ENCODE measurements around the gene KCNE4. TPM values are rescaled to one million over a fixed set of nuclear protein-coding genes. Genes with fewer than 3 reads are reported as not detected.

Gene KCNE4
- total RNA-seq, 1 experiment from 2014 or later: not detected

DNA sequence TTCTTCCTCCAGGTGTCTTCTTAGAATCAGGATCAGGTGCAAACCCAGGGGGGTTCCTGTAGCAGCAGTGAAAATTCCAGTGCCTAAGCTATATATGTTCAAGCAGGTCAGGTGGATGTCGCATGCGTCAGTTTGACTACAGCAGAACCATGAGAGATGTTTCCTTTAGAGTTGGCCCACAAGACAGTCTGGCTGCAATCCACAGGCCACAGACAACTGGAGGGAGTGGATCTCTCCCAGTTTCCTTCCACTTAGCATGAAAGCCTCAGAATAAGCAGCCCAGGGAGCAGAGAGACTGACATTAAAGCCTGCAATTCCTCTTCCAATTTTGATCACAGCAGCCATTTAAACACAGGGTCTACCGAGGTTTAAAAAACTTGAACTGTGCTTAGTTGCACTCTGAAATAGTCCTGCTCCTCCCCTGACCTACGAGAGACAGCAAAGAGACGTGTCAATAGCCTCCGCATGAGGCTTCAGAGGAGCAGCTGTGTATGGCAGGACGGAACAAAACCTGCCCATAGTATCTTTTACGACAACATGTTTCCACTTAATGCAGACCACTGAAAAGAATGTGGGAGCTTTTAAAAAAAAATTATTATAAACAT, 988 bp upstream of the KCNE4 start:
- Histone ChIP-seq H4K20me1 (ENCODE audit: low read length) (no peaks in the 10 kb centered on the region), H3K9me2 (replicated peaks; ENCODE audit: low read length) (no peaks in the 10 kb centered on the region; the same call in 1 of the 2 replicates), H3K4me2 (ENCODE audit: low read length) (peak overlapping the region; percentile 91; the same call in 1 of the 2 replicates), H3K9me3 (ENCODE audit: low read length) (no peaks in the 10 kb centered on the region), H3K27me3 (ENCODE audit: low read length) (no peaks in the 10 kb centered on the region; the same call in 1 of the 2 replicates), H3K4me3 (ENCODE audit: low read length) (peak overlapping the region; percentile 65; the same call in 1 of the 2 replicates), H3K4me1 (ENCODE audit: insufficient read depth, low read length) (peaks cover 4% of the 10 kb centered on the region; the same call in 1 of the 2 replicates), H3K79me2 (ENCODE audit: low read length) (no peaks in the 10 kb centered on the region), H2AFZ (ENCODE audit: low read length) (peak overlapping the region; percentile 91; the same call in 1 of the 2 replicates), H3K27ac (ENCODE audit: low read length) (no peak overlapping the region), H3F3A (ENCODE audit: low read length, unreplicated experiment) (no peaks in the 10 kb centered on the region), H3K36me3 (ENCODE audit: low read depth, low read length) (no peaks in the 10 kb centered on the region), H3K9ac (ENCODE audit: low read length) (no peak overlapping the region)
- CTCF ChIA-PET: interaction anchor here (0.6 kb wide), 1 partner anchor 1317 kb away, joined by 4 read pairs; no protein-coding TSS in a partner anchor
- ATAC-seq: no peak
- no peak for DNase-seq
- POLR2A ChIA-PET (ENCODE audit: unreplicated experiment): no interaction called here
- TF ChIP-seq, protein P1, sequence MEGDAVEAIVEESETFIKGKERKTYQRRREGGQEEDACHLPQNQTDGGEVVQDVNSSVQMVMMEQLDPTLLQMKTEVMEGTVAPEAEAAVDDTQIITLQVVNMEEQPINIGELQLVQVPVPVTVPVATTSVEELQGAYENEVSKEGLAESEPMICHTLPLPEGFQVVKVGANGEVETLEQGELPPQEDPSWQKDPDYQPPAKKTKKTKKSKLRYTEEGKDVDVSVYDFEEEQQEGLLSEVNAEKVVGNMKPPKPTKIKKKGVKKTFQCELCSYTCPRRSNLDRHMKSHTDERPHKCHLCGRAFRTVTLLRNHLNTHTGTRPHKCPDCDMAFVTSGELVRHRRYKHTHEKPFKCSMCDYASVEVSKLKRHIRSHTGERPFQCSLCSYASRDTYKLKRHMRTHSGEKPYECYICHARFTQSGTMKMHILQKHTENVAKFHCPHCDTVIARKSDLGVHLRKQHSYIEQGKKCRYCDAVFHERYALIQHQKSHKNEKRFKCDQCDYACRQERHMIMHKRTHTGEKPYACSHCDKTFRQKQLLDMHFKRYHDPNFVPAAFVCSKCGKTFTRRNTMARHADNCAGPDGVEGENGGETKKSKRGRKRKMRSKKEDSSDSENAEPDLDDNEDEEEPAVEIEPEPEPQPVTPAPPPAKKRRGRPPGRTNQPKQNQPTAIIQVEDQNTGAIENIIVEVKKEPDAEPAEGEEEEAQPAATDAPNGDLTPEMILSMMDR (conservative IDR thresholded peaks at IDR 0.05; ENCODE audit: low read depth, low read length): no peak
- TF ChIP-seq EZH2 (IDR thresholded peaks at IDR 0.05; ENCODE audit: low read length, unreplicated experiment) (no peak), EZH2phosphoT487 (IDR thresholded peaks at IDR 0.05; ENCODE audit: borderline replicate concordance, low read length) (no peak)
- intact Hi-C loops (cut with micrococcal nuclease): no loop called here
- BruUV-seq (replicated peaks): no TSS peak

DNA sequence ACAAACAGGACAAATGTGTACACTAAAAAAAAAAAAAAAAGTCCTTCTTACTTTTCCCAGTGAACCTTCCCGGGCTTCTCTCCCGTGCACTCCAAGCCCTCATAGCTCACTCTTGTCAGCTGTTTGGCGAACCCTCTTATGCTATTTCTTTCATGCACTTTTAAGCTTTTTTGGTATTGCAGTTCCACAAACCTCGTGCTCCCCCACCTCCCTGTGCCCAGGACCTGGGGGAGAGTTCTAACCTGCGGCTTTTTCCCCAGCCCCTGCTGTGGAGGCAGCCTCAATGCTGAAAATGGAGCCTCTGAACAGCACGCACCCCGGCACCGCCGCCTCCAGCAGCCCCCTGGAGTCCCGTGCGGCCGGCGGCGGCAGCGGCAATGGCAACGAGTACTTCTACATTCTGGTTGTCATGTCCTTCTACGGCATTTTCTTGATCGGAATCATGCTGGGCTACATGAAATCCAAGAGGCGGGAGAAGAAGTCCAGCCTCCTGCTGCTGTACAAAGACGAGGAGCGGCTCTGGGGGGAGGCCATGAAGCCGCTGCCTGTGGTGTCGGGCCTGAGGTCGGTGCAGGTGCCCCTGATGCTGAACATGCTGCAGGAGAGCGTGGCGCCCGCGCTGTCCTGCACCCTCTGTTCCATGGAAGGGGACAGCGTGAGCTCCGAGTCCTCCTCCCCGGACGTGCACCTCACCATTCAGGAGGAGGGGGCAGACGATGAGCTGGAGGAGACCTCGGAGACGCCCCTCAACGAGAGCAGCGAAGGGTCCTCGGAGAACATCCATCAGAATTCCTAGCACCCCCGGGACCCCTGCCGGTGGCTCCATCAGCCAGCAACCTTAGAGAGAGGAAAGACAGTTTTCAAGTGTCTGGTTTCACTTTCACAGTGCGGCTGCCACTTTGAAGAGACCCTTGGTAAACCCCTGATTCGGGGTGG, 826 bp downstream of the KCNE4 start:
- Histone ChIP-seq H3K79me2 (ENCODE audit: low read length) (no peaks in the 10 kb centered on the region), H3K9me3 (ENCODE audit: low read length) (no peaks in the 10 kb centered on the region), H3F3A (ENCODE audit: low read length, unreplicated experiment) (no peaks in the 10 kb centered on the region), H3K4me1 (ENCODE audit: insufficient read depth, low read length) (peaks cover 4% of the 10 kb centered on the region; the same call in 1 of the 2 replicates), H3K27ac (ENCODE audit: low read length) (no peak overlapping the region), H3K4me3 (ENCODE audit: low read length) (no peak overlapping the region), H4K20me1 (ENCODE audit: low read length) (no peaks in the 10 kb centered on the region), H2AFZ (ENCODE audit: low read length) (no peak overlapping the region), H3K4me2 (ENCODE audit: low read length) (peak overlapping the region; percentile 91; the same call in 1 of the 2 replicates), H3K36me3 (ENCODE audit: low read depth, low read length) (no peaks in the 10 kb centered on the region), H3K9me2 (replicated peaks; ENCODE audit: low read length) (no peaks in the 10 kb centered on the region; the same call in 1 of the 2 replicates), H3K9ac (ENCODE audit: low read length) (no peak overlapping the region), H3K27me3 (ENCODE audit: low read length) (no peaks in the 10 kb centered on the region; the same call in 1 of the 2 replicates)
- ChIA-PET CTCF (no interaction called here), POLR2A (ENCODE audit: unreplicated experiment) (no interaction called here)
- TF ChIP-seq EZH2phosphoT487 (IDR thresholded peaks at IDR 0.05; ENCODE audit: borderline replicate concordance, low read length) (no peak), EZH2 (IDR thresholded peaks at IDR 0.05; ENCODE audit: low read length, unreplicated experiment) (no peak)
- TF ChIP-seq, protein P1 (conservative IDR thresholded peaks at IDR 0.05; ENCODE audit: low read depth, low read length): no peak
- ATAC-seq: no peak; the same call in 1 of the 2 replicates
- DNase-seq: no peak
- BruUV-seq (replicated peaks): no TSS peak
- intact Hi-C loops (cut with micrococcal nuclease): no loop called here

Data from PC-3 (cell line).